H1 (cell line): ENCODE results near the gene PANX3. TPM values are rescaled to one million over a fixed set of nuclear protein-coding genes. Genes with fewer than 3 reads are reported as not detected.

Experiments used
- CTCF ChIA-PET: fragments of 300-600 bp; sonication (Branson Sonifier 250); formaldehyde crosslinking; loops from one replicate; lab custom pipeline; 2021; ENCODE audit not compliant: partially characterized antibody; lab: Charles Lee
- POLR2A ChIA-PET: fragments of 300-600 bp; sonication (Branson Sonifier 250); formaldehyde crosslinking; loops from one replicate; lab custom pipeline; 2021; ENCODE audit warnings: inconsistent platforms; ENCODE audit not compliant: partially characterized antibody; lab: Charles Lee
- DNase-seq, 2 experiments: peaks; one replicate each; pipeline versions ENCODE4 v3.0.0 to v3.0.0-alpha.2; 2010 to 2022; ENCODE audit warnings: low spot score in 2 of 2, low read depth in 1 of 2, mixed read lengths in 1 of 2
- FAIRE-seq: peaks from 2 replicates; lab custom pipeline; 2011; peaks lifted over from hg19 to GRCh38; lab: Jason Lieb, UNC
- H2AFZ ChIP-seq: 2 replicates; pipeline ENCODE4 v1.8.1; 2012; ENCODE audit warnings: low read length, inconsistent platforms
- H2AK5ac ChIP-seq: 2 replicates; pipeline ENCODE4 v1.6.1; 2013; ENCODE audit warnings: low read depth, low read length
- H2BK120ac ChIP-seq: replicated peaks from 2 replicates; pipeline ENCODE3; 2013; ENCODE audit warnings: low read depth, low read length, inconsistent platforms
- H2BK12ac ChIP-seq: 2 replicates; pipeline ENCODE4 v1.6.1; 2013; ENCODE audit warnings: low read depth, low read length
- H2BK15ac ChIP-seq: 2 replicates; pipeline ENCODE4 v1.6.1; 2013; ENCODE audit warnings: low read length
- H2BK20ac ChIP-seq: 2 replicates; pipeline ENCODE4 v1.6.1; 2013; ENCODE audit warnings: low read length
- H2BK5ac ChIP-seq: 2 replicates; pipeline ENCODE4 v1.6.1; 2013; ENCODE audit warnings: low read depth, low read length
- H3K14ac ChIP-seq: 2 replicates; pipeline ENCODE4 v1.6.1; 2013; ENCODE audit warnings: inconsistent platforms; ENCODE audit not compliant: insufficient read length
- H3K18ac ChIP-seq: 2 replicates; pipeline ENCODE4 v1.6.1; 2013; ENCODE audit warnings: low read length; ENCODE audit errors: extremely low read depth
- H3K23ac ChIP-seq: 2 replicates; pipeline ENCODE4 v1.6.1; 2013; ENCODE audit warnings: inconsistent platforms; ENCODE audit not compliant: insufficient read length
- H3K23me2 ChIP-seq: 2 replicates; pipeline ENCODE4 v1.6.1; 2013; ENCODE audit warnings: low read depth, low read length
- H3K27ac ChIP-seq: 2 replicates; pipeline ENCODE4 v1.6.1; 2011; ENCODE audit warnings: low read depth, low read length, inconsistent platforms
- H3K27me3 ChIP-seq, 4 experiments: replicated peaks in 1 of 4; 1 replicate in 1 of 4; 2 replicates in 3 of 4; pipeline versions ENCODE4 v1.6.1 to v1.8.1; 2011 to 2013; ENCODE audit warnings: low read length in 3 of 4, mild to moderate bottlenecking in 3 of 4, inconsistent platforms in 2 of 4, mixed read lengths in 2 of 4, moderate library complexity in 1 of 4; ENCODE audit not compliant: control insufficient read depth in 3 of 4, insufficient read depth in 3 of 4; ENCODE audit errors: extremely low read depth in 1 of 4
- H3K36me3 ChIP-seq, 4 experiments: 2 replicates each; pipeline versions ENCODE4 v1.6.1 to v1.8.1; 2011 to 2013; ENCODE audit warnings: mild to moderate bottlenecking in 4 of 4, low read length in 3 of 4, moderate library complexity in 2 of 4, control low read depth in 1 of 4, inconsistent platforms in 1 of 4; ENCODE audit not compliant: insufficient read depth in 4 of 4, control insufficient read depth in 2 of 4
- H3K4ac ChIP-seq: replicated peaks from 2 replicates; pipeline ENCODE3; 2013; ENCODE audit warnings: low read length, low read depth, mixed read lengths, inconsistent platforms; ENCODE audit not compliant: insufficient read length
- H3K4me1 ChIP-seq, 4 experiments: replicated peaks in 1 of 4; 1 replicate in 1 of 4; 2 replicates in 3 of 4; pipeline versions ENCODE4 v1.6.1 to v1.8.1; 2011 to 2013; ENCODE audit warnings: low read length in 3 of 4, inconsistent platforms in 2 of 4, mixed read lengths in 1 of 4; ENCODE audit not compliant: insufficient read depth in 4 of 4, control insufficient read depth in 3 of 4
- H3K4me2 ChIP-seq, 2 experiments: 2 replicates each; pipeline versions ENCODE4 v1.6.1 to v1.8.1; 2011 to 2013; ENCODE audit warnings: low read depth in 2 of 2, low read length in 2 of 2, control low read depth in 1 of 2, inconsistent platforms in 1 of 2, mild to moderate bottlenecking in 1 of 2; ENCODE audit not compliant: insufficient read depth in 1 of 2
- H3K4me3 ChIP-seq, 4 experiments: fragments of 200-600, 300-600 bp in 1 of 4; sonication (generic), shearing (Covaris generic), sonication (Bioruptor Twin) in 1 of 4; 2 replicates each; pipeline versions ENCODE4 v1.5.1 to v1.8.1; 2011 to 2016; ENCODE audit warnings: low read length in 4 of 4, low read depth in 3 of 4, control low read depth in 2 of 4, inconsistent platforms in 2 of 4, mild to moderate bottlenecking in 2 of 4, mixed read lengths in 1 of 4, moderate library complexity in 1 of 4; ENCODE audit not compliant: insufficient read depth in 2 of 4; ENCODE audit errors: extremely low read depth in 1 of 4
- H3K56ac ChIP-seq: replicated peaks from 2 replicates; pipeline ENCODE3; 2013; ENCODE audit warnings: low read depth, mild to moderate bottlenecking, mixed read lengths, low read length, inconsistent platforms; ENCODE audit not compliant: insufficient read length
- H3K79me1 ChIP-seq: 2 replicates; pipeline ENCODE4 v1.6.1; 2013; ENCODE audit warnings: low read depth, low read length, control low read depth
- H3K79me2 ChIP-seq, 2 experiments: 2 replicates each; pipeline versions ENCODE4 v1.6.1 to v1.8.1; 2012 to 2013; ENCODE audit warnings: low read length in 2 of 2, mild to moderate bottlenecking in 2 of 2, inconsistent platforms in 1 of 2; ENCODE audit not compliant: insufficient read depth in 2 of 2, control insufficient read depth in 1 of 2
- H3K9ac ChIP-seq, 4 experiments: replicated peaks in 1 of 4; 1 replicate in 1 of 4; 2 replicates in 3 of 4; pipeline versions ENCODE4 v1.6.1 to v1.8.1; 2011 to 2013; ENCODE audit warnings: low read depth in 3 of 4, low read length in 3 of 4, control low read depth in 2 of 4, mild to moderate bottlenecking in 2 of 4, moderate library complexity in 2 of 4, inconsistent platforms in 1 of 4; ENCODE audit errors: extremely low read depth in 1 of 4
- H3K9me3 ChIP-seq, 2 experiments: 2 replicates each; pipeline versions ENCODE4 v1.6.1 to v1.8.1; 2012 to 2013; ENCODE audit warnings: mild to moderate bottlenecking in 2 of 2, moderate library complexity in 2 of 2, control low read depth in 1 of 2, inconsistent platforms in 1 of 2, low read depth in 1 of 2, low read length in 1 of 2, mixed read lengths in 1 of 2; ENCODE audit not compliant: insufficient read depth in 2 of 2
- H4K20me1 ChIP-seq, 2 experiments: replicated peaks in 1 of 2; 2 replicates each; pipeline versions ENCODE3 to v1.8.1; 2011 to 2013; ENCODE audit warnings: inconsistent platforms in 2 of 2, low read length in 2 of 2, mild to moderate bottlenecking in 1 of 2; ENCODE audit not compliant: insufficient read depth in 2 of 2, control insufficient read depth in 1 of 2
- H4K5ac ChIP-seq: 2 replicates; pipeline ENCODE4 v1.6.1; 2013; ENCODE audit warnings: low read length, low read depth, mixed read lengths, inconsistent platforms; ENCODE audit not compliant: insufficient read length
- H4K8ac ChIP-seq: 2 replicates; pipeline ENCODE4 v1.8.0; 2013; ENCODE audit warnings: mild to moderate bottlenecking, moderate library complexity, low read length, inconsistent platforms; ENCODE audit not compliant: insufficient read depth; ENCODE audit errors: extremely low read depth
- H4K91ac ChIP-seq: replicated peaks from 2 replicates; pipeline ENCODE3; 2013; ENCODE audit warnings: low read length, mixed read lengths, inconsistent platforms; ENCODE audit not compliant: insufficient read length
- EZH2 ChIP-seq: fragments of 200-600 bp; sonication (generic); IDR thresholded peaks from 2 replicates; pipeline ENCODE4 v1.7.1; 2012; ENCODE audit warnings: low read depth, mild to moderate bottlenecking, moderate library complexity, low read length, inconsistent platforms; ENCODE audit not compliant: severe bottlenecking
- NANOG ChIP-seq: IDR thresholded peaks from 2 replicates; pipeline ENCODE4 v1.6.1; 2011; ENCODE audit warnings: low read length, low read depth, mild to moderate bottlenecking, inconsistent platforms; ENCODE audit not compliant: insufficient read depth, poor library complexity, severe bottlenecking
- TAF1 ChIP-seq: IDR thresholded peaks from 2 replicates; pipeline ENCODE4 v1.6.1; 2011; ENCODE audit warnings: mild to moderate bottlenecking, low read depth, low read length
- TBP ChIP-seq: IDR thresholded peaks from 2 replicates; pipeline ENCODE4 v1.6.1; 2011; ENCODE audit warnings: low read depth, low read length, improper control_type of control experiment
- WGBS, 2 experiments: shearing (Covaris generic) in 1 of 2; methylation state at CpG; one replicate each; pipeline versions ENCODE4 v1.1.6 to v1.1.7; 2013 to 2015; ENCODE audit warnings: low lambda C conversion rate in 2 of 2, mixed read lengths in 2 of 2, inconsistent platforms in 1 of 2, low coverage in 1 of 2, missing lambda C conversion rate in 1 of 2; ENCODE audit not compliant: insufficient replicate concordance in 2 of 2, insufficient coverage in 1 of 2, insufficient read length in 1 of 2; ENCODE audit errors: extremely low coverage in 1 of 2, missing lambda C conversion rate in 1 of 2; 5-methylcytosine and 5-hydroxymethylcytosine counted together
- polyA plus RNA-seq, 7 experiments: library from polyadenylated mRNA; depleted of rRNA in 3 of 7; stranded (reverse) in 5 of 7; unstranded in 2 of 7; fragments of >200 nt in 5 of 7; fragments of 200-250 nt in 2 of 7; gene quantifications; 1 replicate in 5 of 7; 2 replicates in 1 of 7; 4 replicates in 1 of 7; pipeline versions ENCODE4 v1.2.1 to v1.2.3, GENCODE V29; 2011 to 2013; ENCODE audit warnings: missing spikeins in 2 of 7, mixed read lengths in 2 of 7
- total RNA-seq: library from RNA; stranded (reverse); fragmentation: NEBNext Ultra II Directional; extraction: Animal tissue kit (Norgen Biotek cat#: 25700); gene quantifications from 2 replicates; pipeline ENCODE4 v1.2.1, GENCODE V29; 2021

Gene PANX3
- total and polyA plus RNA-seq, 2 of the 8 experiments (the other 6 are each of a cell fraction or from before 2014, with no cell fraction given) = not detected

DNA sequence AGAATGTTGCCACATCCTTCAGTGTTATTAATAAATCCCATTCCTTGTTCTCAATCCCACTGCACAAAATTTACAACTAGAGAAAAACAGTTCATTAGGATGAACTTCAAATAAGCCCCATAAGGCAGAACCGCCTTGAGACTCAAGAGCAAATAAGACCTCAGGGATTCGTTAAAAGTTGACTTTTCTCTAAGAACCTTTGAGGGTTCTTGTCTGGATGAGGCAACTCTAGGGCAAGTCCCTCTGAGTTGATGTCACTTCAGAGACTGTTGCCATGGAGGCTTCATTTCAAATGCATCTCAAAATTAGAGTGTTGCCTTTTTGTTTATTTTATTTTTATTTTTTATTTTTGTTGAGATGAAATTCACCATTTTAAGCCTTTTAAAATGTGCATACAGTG, 19.8 kb upstream of the PANX3 start:
- no peaks in the 10 kb centered on the region for H3K9me3 ChIP-seq
- no peak overlapping the region for H4K8ac ChIP-seq
- TF ChIP-seq NANOG (no peak), TBP (no peak), TAF1 (no peak), EZH2 (no peak)
- TF ChIP-seq, all 59 proteins: peak for 0
- Histone ChIP-seq H2AK5ac (no peak overlapping the region), H4K5ac (no peak overlapping the region), H3K14ac (no peak overlapping the region), H2BK12ac (no peak overlapping the region), H3K4me2 (no peak overlapping the region), H2BK15ac (no peak overlapping the region), H2BK20ac (no peak overlapping the region), H3K23ac (no peak overlapping the region), H3K36me3 (no peaks in the 10 kb centered on the region), H3K4ac (no peak overlapping the region), H2AFZ (no peak overlapping the region), H3K79me1 (no peaks in the 10 kb centered on the region), H4K20me1 (no peaks in the 10 kb centered on the region), H4K91ac (no peak overlapping the region), H3K23me2 (no peaks in the 10 kb centered on the region; the same call in 1 of the 2 replicates), H3K9ac (no peak overlapping the region), H2BK120ac (no peak overlapping the region), H3K4me1 (no peaks in the 10 kb centered on the region), H3K18ac (no peak overlapping the region), H3K27ac (no peak overlapping the region), H2BK5ac (no peak overlapping the region), H3K79me2 (no peaks in the 10 kb centered on the region), H3K56ac (no peak overlapping the region), H3K27me3 (no peaks in the 10 kb centered on the region), H3K4me3 (no peak overlapping the region)
- FAIRE-seq (no peak), DNase-seq (no peak)
- ChIA-PET POLR2A (no interaction called here), CTCF (no interaction called here)
- WGBS, 2 experiments = 86% methylated on average over 2 of the region's 2 CpGs; no CpG with 5 or more reads in 1 of the 2 experiments
